Fibroblast of the conjunctiva (primary cell): ENCODE results near the gene PHC3.
"Not testable (repeated sequence)": the region's sequence is repeated elsewhere in the genome, so short reads cannot be mapped to it uniquely, and the experiment has no call there.

Experiments used
- DNase-seq: peaks from one replicate; pipeline ENCODE4 v3.0.0-alpha.2; 2010; ENCODE audit warnings: low read depth

PHC3 gene, protein sequence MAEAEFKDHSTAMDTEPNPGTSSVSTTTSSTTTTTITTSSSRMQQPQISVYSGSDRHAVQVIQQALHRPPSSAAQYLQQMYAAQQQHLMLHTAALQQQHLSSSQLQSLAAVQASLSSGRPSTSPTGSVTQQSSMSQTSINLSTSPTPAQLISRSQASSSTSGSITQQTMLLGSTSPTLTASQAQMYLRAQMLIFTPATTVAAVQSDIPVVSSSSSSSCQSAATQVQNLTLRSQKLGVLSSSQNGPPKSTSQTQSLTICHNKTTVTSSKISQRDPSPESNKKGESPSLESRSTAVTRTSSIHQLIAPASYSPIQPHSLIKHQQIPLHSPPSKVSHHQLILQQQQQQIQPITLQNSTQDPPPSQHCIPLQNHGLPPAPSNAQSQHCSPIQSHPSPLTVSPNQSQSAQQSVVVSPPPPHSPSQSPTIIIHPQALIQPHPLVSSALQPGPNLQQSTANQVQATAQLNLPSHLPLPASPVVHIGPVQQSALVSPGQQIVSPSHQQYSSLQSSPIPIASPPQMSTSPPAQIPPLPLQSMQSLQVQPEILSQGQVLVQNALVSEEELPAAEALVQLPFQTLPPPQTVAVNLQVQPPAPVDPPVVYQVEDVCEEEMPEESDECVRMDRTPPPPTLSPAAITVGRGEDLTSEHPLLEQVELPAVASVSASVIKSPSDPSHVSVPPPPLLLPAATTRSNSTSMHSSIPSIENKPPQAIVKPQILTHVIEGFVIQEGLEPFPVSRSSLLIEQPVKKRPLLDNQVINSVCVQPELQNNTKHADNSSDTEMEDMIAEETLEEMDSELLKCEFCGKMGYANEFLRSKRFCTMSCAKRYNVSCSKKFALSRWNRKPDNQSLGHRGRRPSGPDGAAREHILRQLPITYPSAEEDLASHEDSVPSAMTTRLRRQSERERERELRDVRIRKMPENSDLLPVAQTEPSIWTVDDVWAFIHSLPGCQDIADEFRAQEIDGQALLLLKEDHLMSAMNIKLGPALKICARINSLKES

DNA sequence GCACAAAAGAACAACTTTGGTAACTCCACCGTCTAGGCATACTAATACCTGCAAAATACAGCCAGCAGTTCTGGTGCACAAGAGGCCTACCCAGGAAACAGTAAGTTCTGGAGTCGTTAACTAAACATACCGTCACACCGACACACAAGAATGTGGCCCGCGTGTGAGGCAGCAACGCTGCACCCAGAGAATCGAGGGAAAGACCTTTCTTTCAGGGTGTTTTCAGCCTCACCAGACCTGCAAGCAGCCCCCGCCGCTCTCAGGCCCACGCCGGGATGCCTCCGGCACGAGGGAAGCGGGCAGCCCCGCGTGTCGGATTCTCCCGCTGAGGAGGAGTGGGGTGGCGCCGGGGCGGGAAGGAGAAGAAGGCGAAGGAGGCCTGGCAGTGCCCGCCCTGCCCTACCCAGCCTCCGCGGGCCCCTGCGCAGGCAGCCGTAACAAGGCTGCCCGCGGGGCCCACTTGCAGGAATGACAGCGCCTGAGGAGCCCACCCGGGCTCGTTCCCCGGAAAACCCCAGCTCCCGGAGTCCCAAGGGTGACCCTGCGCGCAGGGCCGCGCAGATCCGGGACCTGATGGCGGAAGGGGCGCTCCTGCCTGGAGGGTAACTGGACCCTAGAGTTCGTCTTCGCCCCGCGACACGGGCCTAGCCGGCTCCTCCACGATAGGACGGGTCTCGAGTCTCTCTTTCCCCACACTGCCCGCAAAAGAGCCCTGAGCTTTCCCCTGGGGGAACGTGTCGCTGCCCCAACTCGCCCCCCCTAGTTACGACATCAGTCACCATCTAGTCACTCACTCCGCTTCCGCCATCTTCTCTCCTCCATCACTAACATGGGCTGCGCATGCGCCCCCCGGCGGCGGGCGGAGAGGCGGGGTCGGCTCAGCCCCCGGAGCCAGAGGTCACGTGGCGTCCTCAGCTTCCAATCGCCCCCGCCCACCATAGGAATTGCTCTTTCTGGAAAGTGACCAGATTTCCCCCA is at the start of gene PHC3:
TSS of gene PHC3 (minus strand) at position 826 of the 978 bp plus-strand sequence. CDS start at position 808, 18 bp downstream.
- peak; percentile 81 for DNase-seq

DNA sequence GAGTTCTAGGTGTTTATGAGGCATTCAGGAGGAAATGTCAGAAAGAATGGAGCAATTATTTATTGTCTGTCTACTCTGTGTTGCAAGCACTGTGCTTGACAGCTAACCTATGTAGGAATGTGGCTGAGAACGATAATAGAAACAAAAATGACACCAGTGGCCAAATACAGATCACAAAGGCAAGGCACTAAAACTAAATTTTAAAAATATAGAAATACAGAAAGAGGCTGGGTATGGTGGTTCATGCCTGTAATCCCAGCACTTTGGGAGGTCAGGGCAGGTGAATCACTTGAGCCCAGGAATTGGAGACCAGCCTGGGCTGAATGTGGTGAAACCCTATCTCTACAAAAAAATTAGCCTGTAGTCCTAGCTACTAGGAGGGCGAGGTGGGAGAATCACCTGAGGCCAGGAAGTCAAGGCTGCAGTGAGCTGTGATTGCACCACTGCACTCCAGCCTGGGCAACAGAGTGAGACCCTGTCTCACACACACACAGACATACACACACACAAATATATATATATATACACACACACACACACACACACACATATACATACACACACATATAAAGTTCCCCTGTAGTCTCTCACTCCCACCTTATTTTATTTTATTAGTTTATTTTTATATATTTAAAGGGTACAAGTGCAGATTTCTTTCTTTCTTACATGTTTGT is 46.7 kb upstream of the PHC3 start:
- no peak for DNase-seq

DNA sequence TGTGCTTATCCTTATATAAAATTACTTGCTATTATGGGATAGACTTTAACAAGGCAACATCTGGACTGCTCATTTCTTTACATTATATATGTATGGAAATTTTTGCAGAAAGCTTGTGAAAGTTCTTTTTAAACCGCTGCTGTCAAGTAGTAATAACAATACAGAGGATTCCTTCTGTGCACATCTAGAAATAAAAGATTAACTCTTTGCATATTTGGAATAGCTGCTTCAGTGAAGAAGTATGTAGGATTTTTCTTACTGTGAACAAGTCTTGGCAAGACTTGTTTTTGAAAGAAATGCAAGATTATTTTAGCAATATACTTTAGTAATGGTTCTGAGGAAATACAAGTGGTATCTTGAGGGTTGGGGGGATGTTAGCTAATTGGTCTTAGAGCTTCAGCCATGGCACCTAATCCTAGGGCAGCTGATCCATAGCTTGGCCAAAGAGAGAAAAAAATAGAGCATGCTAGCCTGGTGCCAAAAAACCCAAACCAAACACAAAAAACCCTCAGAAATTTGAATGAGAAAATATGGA is 45.0 kb upstream of the PHC3 start:
- DNase-seq = no peak

DNA sequence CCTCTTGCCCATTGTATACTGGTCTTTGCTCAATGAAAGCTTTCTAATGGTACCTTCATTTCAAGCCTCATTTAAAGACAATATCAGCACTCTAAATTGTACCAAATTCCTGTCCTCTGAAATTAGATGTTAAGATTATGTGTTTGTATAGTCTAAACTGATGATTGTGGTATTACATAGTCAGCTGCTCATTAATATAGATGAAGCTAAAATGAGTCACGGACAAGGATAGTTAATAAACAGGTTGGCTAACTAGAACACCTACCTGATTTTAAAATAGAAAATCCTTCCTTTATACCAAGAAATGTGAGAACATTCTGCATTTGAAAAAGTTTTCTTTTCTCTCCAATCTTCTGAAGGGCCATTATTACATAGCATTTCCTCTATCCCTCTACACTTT is 43.6 kb upstream of the PHC3 start:
- no peak for DNase-seq

DNA sequence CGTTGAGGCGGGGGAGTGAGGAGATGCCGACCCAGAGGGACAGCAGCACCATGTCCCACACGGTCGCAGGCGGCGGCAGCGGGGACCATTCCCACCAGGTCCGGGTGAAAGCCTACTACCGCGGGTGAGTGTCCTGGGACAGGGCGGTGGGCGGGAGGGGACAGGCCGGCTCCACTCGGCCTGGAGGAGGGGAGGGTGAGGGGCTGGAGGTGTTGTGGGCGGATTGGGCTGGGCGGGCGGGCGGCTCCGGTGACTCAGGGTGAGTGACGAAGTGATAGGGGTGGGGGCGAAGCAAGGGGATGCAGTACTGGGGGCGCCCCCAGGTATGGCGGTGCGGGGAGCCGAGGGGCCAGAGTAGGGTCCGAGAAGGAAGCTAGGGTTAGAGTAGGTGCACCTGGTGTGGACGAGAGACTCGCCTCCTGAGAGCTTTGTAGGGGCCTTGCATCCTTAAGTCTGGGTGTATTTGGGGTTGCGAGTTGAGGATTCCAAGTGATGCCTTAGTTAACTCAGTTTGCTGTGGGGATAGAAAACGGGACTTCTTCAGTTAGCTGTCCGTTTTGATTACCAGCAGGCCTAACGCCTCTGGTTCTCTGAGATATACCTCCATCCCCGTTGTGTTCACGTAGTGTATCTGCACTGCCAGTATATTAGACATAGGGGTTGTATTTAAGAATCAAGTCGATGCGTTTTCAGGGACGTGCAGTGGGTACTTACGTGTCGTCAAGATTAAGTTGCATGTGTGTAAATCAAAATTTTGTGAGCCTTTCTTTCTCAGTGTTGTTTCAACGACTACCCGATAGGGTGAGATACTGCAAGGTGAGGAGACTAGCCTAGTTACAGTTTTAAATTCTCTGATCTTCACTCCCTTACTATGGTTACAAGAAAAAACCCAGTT is 41.4 kb upstream of the PHC3 start:
- DNase-seq = no peak

DNA sequence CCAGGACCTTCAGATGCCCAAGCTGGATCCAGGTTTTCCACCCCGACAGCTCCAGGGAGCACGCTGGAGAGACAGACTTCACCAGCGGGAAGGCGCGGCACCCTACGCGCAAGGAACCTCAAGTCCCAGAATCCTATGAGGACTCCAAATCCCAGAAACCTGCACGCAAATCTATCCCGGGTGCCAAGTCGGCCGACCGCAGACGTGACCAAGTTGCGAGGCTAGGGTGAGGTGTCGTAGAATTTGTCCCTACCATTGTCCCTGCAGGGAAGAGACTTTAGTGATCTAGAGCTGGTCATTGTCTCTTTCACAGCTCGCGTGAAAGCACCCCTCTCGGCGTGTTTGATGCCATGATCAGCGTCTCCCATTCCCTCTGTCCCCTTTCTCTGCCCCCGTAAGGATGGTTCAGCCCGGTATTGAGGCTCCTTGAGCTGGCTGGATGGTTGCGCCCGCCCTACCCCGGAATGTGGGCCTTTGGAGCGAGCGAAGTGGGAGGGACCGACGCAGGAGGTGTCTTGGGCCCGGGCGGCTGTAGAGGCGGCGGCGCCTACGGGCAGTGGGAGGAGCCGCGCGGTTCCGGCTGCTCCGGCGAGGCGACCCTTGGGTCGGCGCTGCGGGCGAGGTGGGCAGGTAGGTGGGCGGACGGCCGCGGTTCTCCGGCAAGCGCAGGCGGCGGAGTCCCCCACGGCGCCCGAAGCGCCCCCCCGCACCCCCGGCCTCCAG is 40.6 kb upstream of the PHC3 start, which contains the start of gene PRKCI:
TSS of gene PRKCI (plus strand) at position 501 of the 723 bp plus-strand sequence. CDS start 246 bp downstream, outside the sequence.
- DNase-seq = peak; percentile 93

DNA sequence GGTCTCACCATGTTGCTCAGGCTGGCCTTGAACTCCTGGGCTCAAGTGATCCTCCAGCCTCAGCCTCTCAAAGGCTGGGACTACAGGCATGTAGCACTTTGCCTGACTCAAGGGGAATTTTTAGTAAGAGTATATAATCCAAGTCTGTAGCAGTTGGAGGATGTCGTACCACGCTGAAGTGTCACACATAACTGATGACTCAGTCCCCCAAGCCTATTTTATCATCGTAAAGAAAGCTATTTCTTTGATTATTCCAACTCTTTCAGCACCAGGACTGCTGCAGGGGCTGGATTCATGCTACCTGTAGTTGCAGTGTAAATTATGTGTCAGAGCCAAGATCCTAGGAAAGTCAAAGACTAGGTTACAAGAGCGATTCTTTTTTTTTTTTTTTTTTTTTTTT is 39.3 kb upstream of the PHC3 start:
- no peak for DNase-seq

DNA sequence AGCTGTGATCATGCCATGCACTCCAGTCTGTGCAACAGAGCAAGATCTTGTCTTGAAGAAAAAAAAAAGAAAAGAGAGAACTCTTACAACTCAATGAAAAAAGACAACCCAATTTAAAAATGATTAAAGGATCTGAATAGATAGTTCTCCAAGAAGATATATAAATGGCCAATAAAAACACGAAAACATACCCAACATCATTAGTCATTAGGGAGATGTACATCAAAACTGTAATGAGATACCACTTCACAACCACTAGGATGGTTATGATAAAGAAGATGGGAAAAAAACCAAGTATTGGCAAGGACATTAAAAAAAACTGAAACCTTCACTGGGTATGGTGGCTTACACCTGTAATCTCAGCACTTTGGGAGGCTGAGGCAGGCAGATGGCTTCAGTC is 38.3 kb upstream of the PHC3 start:
- no peak for DNase-seq

DNA sequence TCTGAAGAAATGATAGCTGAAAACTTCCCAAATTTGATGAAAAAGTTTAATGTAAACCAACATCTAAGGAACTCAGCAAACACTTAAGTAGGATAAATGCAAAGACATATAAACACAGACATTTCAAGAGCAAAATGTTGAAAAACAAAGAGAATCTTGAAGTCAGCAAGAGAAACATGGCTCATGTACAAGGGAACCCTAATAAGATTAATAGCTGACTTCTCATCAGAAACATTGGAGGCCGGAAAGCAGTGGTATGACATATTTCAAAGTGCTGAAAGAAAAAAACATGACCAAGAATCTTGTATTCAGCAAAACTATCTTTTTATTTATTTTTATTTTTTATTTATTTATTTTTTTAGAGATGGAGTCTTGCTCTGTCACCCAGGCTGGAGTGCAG is 30.1 kb upstream of the PHC3 start:
- DNase-seq = no peak

DNA sequence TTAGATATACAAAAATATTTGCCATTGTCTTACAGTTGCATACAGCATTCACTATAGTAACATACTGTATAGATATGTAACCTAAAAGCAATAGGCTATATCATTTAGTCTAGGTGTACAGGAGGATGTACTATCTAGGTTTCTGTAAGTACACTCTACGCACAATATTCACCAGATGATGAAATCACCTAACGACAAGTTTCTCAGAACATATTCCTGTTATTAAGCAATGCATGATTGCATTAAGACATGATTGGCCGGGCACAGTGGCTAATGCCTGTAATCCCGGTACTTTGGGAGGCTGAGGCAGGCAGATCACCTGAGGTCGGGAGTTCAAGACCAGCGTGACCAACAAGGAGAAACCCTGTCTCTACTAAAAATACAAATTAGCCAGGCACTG is 26.2 kb upstream of the PHC3 start:
- no peak for DNase-seq

DNA sequence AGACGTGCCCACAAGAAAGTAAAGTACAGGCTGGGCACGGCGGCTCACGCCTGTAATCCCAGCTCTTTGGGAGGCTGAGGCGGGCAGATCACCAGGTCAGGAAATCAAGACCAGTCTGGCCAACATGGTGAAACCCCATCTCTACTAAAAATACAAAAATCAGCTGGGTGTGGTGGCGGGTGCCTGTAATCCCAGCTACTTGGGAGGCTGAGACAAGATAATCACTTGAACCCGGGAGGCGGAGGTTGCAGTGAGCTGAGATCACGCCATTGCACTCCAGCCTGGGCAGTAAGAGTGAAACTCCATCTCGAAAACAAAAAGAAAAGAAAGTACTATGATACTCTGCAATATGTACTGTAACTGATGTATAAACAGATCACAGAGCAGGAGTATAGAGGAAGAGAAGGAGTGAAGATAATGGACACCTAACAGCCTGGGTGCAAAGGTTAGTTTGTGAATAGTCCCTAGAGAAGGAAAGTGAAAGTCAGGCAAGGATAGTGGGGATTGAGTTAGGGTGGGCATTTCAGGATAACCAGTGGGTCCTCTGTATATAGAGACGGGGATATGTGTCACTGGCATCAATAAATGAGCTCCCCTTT is 24.7 kb upstream of the PHC3 start:
- DNase-seq = not testable (repeated sequence)

DNA sequence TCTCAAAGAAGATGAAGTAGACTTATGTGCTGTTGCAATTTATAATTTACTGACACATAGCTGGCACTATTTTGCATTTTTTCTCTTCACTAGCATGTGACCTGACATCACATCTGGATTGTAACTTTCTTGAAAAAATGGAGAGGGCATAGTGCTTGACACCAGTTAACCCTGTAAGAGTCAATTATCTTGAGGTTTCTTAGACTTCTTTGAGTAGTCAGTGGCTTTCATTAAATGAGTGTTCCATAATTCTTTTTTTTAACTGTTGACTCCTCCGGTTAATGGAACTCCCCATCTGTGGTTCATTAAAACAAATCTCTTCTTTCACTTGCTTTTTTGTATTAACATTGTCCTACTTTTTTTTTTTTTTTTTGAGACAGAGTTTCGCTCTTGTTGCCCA is 23.8 kb upstream of the PHC3 start:
- DNase-seq = peak; percentile 29

DNA sequence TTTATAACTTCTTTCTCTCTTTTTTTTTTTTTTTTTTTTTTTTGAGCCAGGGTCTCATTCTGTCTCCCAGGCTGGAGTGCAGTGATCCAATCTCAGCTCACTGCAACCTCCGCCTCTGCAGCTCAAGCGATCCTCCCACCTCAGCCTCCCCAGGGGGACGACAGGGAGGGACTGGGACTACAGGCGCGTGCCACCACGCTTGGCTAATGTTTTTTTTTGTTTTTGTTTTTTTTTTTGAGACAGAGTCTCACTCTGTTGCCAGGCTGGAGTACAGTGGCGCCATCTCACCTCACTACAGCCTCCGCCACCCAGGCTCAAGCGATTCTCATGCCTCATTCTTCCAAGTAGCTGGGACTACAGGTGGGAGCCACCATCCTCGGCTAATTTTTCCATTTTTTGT is 23.0 kb upstream of the PHC3 start:
- no peak for DNase-seq

DNA sequence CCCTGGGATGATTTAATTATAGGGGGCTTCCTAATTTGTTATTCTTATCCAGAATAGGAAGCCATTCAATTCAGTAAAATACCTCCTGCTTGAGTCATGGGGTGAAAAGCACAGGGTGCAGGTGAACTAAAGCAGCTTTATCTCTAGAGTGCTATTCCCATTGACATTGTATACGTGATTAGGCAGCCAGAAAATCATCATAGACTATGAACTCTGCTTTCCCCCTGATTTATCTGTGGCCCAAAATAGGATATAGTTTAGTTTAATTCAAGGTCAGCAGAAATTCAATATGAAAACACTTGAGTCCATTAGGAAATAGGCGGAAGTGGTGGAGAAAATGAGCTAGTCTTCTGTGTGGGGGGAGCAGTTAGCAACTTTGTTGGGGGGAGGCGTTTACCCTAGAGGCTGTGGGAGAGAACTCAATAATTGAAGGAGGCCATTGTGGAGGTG is 22.5 kb upstream of the PHC3 start:
- no peak for DNase-seq

DNA sequence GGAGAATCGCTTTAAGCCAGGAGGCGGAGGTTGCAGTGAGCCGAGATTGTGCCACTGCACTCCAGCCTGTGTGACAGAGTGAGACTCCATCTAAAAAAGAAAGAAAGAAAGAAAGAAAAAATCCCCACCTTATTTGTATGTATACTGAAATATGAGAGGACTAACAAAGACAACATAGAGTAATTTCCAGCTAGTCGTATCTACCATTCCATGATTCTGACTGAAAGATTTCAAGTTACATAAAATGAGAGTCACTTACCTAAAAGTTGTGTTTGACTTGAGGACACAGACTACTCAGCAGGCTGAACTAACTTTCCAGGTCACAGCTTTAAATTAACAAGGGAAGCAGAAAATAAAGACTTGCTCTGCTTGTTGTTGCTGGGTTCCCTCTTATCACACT is 21.9 kb upstream of the PHC3 start:
- no peak for DNase-seq

DNA sequence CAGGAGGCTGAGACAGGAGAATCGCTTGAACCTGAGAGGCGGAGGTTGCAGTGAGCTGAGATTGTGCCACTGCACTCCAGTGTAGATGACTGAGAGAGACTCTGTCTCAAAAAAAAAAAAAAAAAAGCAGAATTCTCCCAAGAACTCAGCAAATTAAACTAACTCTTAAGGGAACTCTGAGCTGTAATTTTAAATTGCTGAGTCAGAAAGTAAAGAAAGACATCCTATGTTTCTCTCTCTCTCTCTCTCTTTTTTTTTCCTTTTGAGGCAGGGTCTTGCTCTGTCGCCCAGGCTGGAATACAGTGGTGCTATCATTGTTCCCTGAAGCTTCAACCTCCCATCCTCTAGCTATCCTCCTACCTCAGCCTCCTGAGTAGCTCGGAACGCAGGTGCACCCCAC is 20.0 kb upstream of the PHC3 start:
- DNase-seq = no peak

DNA sequence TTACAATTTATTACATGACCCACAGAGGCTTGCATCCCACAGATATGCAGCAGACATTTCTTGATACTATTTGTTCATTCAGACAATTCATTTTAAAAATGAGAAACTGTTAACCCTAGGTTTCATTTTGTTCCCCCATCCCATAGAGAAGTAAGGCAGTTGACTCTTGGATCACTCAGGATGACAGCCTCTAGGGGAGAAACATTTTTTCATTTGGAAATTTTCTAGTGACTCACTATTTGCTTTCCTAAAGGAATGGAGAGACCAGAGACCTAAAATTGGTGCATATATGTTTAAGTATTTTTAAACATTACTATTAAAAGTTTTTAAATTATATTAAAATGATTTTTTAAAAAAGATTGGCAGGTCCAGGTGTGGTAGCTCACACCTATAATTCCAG is 19.5 kb upstream of the PHC3 start:
- DNase-seq = no peak

DNA sequence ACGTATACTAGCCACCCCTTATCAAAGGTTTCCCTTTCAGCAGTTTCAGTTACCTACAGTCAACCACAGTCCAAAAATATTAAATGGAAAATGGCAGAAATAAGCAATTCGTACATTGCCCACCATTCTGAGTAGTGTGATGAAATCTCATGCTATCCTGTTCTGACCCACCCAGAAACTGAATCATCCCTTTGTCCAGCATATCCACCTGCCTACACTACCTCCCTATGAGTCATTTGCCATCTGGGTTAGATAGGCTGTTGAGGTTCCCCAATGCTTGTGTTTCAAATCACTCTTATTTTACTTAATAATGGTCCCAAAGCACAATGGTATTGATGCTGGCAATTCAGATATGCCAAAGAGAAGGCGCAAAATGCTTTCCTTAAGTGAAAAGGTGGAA is 15.3 kb upstream of the PHC3 start:
- no peak for DNase-seq

DNA sequence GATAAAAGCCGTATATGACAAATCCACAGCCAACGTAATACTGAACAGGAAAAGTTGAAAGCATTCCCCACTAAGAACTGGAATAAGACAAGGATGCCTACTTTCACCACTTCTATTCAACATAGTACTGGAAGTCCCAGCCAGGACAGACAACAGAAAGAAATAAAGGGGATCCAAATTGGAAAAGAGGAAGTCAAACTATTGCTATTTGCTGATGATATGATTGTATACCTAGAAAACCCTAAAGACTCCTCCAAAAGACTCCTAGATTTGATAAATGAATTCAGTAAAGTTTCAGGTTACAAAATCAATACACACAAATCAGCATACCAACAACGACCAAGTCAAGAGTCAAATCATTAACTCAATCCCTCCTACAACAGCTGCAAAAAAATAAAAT is 14.2 kb upstream of the PHC3 start:
- DNase-seq = not testable (repeated sequence)
